Measurements from ENCODE around the gene OTOP2.

DNA sequence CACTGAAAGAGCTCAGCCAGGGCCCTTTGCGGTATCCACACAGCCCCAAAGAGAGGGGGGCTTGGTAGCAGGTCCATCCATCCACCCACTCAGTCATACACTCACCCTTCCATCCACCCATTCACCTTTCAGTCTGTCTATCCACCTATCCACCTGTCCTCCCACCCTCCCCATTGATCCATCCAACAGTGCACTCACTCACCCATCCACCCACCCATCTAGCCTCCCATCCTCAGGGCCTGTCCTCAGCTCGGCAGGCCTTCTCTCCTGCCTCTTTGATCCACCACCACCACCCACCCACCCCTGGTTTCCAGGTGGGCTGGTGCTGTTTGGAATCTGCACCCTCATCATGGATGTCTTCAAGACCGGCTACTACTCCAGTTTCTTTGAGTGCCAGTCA is 1.2 kb downstream of the OTOP2 start:
- TF ChIP-seq CTCF (tag by site-specific recombination; IDR thresholded peaks at IDR 0.05) (no peak), ZNF76 (tag by site-specific recombination; IDR thresholded peaks at IDR 0.05; ENCODE audit: borderline replicate concordance, low read depth) (no peak), MYNN (tag by site-specific recombination; IDR thresholded peaks at IDR 0.05; ENCODE audit: borderline replicate concordance) (no peak), ZNF274 (IDR thresholded peaks at IDR 0.05; ENCODE audit: low read length) (no peak), ZNF274 (tag by site-specific recombination; IDR thresholded peaks at IDR 0.05; ENCODE audit: borderline replicate concordance) (no peak), HOXA7 (CRISPR knock-in tag; IDR thresholded peaks at IDR 0.05; ENCODE audit: borderline replicate concordance) (no peak), ZNF138 (tag by site-specific recombination; IDR thresholded peaks at IDR 0.05; ENCODE audit: borderline replicate concordance) (no peak), ZNF148 (tag by site-specific recombination; IDR thresholded peaks at IDR 0.05; ENCODE audit: borderline replicate concordance) (no peak)

All from HEK293 (cell line).